GM19328 (cell line): ENCODE data around the gene SELENOK.

Experiments used
- ATAC-seq: cut with Tn5 transposase; IDR thresholded peaks from one replicate; pipeline ENCODE4 v1.9.1; 2021; ENCODE audit warnings: mild to moderate bottlenecking, moderate library complexity; ENCODE audit not compliant: unreplicated experiment

SELENOK gene

DNA sequence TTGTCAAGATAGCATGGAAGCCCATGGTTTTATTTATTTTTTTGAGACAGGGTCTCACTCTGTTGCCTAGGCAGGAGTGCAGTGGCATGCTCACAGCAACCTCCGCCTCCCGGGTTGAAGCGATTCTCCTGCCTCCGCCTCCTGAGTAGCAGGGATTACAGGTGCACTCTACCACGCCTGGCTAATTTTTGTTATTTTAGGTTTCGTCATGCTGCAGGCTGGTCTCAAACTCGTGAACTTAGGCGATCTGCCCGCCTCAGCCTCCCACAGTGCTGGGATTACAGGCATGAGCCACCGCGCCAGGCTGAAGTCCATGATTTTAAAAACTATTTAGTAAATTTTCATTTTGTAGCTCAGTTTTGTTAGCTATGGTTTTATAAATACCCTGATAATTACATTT, 7.0 kb downstream of the SELENOK start:
- no peak for ATAC-seq

DNA sequence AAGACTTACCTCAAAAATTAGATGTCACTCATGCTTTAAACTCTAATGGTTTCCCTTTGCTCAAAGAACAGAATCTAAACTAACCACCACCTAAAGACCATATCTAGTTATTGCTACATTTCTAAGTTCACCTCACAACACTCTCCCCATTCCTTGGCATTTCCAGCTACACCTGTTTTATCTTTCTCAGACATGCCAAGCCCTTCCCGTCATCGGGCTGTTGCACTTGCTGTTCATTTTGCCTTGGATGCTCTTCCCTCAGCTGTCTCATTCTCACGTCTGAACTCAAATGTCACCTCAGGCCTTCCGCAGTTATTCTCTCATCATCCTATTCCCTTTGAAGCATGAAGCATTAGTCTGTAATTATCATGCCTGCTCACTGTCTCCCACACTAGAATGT, 8.7 kb downstream of the SELENOK start:
- no peak for ATAC-seq

DNA sequence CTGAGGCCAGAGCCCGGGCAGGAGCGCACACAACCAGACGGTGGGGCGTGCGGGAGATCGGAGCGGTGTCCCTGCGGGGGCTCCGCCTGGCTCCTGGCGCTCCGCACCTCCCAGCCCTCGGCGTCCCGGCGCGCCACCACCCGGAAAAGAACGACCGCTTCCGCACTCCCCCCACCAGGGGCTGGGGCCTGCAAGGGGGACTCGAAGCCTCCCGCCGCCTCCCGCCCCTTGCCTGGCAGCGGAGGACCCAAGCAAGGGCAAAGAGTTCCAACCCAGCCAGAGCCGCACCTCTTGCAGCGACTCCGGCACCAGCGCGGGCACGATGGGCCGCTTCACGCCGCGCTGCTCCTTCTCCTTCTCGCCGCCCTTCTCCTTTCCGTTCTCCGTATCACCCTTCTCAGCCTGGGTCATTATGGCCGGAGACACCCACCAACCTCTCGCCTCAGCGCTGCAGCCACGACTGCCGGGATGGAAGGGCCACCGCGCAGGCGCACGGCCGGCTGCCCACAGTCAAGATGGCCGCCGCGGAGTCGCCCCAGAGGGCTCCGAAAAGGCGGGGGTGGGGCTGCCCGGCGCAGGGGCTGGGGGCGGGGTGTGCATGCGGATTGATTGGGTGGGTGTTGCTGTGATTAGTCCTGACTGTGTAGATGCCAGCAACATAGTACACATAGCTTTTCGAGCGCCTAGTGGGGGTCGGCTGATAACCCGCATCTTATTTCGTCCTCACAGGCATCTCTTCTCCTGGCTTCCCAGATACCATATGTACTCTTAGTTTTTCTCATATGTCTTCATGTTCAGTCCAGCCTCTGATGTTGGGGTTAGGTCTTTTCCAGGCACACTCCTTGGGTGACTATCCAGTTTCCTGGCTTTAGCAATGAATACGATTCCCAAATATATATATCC, 9.7 kb downstream of the SELENOK start, which contains the start of gene ACTR8:
TSS of gene ACTR8 (minus strand) at position 462 of the 903 bp plus-strand sequence. CDS start at position 411, 51 bp downstream.
- peak; percentile 90 for ATAC-seq

GRCh38 chr3:53880396-53881345, 11.0 kb downstream of the SELENOK start:
- ATAC-seq, result no peak

- no peak for ATAC-seq
Observed at GRCh38 chr3:53865732-53866499, 25.7 kb downstream of the SELENOK start.

DNA sequence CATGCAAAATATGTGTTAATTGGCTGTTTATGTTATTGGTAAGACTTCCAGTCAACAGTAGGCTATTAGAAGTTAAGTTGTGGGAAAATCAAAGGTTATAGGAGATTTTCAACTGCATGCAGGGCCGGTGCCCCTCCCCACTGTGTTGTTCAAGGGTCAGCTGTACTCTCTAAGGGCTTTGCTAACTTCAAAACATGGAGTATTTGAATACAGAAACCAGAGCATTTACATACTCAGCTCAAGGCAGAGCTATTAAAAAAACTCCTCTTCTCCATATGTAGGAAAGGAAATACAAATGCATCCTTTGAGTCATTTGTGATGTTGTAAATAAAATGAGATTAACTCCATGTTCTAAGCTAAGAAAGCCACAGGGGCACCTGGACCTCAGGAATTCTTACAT, 28.5 kb downstream of the SELENOK start:
- no peak for ATAC-seq

DNA sequence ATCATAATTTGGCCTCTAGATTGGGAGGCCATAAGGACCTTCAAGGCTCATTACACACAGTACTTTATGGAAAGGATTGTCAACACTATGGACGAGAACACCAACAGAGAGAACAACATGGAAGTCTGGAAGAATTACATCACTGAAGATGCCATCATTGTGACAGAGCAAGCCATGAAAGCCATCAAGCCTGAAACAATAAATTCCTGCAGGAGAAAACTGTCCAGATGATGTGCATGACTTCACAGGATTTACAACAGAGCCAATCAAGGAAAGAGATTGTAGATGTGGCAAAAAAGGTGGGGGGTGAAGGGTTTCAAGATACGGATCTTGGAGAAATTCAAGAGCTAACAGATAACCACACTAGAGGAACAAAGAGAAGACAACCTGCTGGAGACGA, 29.4 kb downstream of the SELENOK start:
- no peak for ATAC-seq

DNA sequence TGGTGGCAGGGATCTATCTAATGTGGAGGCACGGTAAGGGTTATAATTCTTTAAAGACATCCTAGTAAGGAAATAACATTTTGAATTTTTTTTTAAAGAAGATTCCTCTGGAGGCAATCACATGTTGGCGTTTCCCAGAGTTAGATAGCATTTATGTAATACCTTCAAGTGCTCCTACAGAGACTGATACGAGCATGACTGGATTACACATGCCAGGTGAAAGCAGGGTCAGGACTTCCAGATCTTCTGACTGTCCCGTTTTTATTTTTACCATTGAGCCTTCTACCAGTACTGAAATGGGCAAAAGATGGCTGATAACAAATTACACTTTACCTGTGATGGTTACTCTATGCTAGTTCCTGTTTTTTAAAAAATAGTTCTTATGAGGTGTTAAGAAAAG, 31.5 kb downstream of the SELENOK start:
- no peak for ATAC-seq

DNA sequence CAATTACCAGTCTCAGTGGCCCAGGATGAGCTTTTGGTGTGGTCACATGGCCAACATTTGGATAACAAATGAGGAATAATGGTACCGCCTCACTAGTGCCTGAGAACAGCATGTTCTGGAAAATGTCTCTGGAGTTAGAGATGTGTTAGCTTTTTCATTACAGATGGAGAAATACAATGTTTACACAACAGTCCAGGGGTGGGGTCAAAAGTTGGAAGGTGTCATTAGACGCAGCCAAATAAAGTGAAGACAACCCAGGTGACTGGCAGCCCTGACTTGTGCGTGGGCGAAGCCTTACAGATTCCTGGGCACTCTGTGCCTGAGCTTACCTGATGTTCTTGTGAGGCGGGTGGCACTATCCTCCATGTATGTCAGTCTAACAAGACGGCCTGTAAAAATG, 32.5 kb downstream of the SELENOK start:
- no peak for ATAC-seq

- no peak for ATAC-seq
Observed at GRCh38 chr3:53858096-53858741, 33.4 kb downstream of the SELENOK start.

DNA sequence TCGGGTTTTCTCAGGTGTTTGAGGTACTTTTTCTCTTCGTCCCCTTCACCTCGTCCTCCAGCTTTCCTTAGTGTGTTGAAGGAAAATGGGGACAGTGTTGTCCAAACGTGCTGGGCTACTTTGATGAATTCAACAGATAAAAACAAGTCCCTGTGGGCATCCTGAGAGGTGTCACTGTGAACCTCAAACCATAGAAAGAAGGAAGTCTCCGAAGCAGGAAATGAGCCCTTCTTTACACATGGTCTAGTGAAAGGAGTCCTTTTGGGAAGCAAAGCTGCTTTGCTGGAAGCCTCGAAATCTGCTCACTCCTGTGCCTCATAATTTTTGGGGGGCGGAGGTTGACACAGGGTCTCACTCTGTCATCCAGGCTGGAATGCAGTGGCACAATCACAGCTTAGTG, 34.7 kb downstream of the SELENOK start:
- ATAC-seq, result no peak

- no peak for ATAC-seq
Observed at GRCh38 chr3:53850895-53851294, 40.8 kb downstream of the SELENOK start.

DNA sequence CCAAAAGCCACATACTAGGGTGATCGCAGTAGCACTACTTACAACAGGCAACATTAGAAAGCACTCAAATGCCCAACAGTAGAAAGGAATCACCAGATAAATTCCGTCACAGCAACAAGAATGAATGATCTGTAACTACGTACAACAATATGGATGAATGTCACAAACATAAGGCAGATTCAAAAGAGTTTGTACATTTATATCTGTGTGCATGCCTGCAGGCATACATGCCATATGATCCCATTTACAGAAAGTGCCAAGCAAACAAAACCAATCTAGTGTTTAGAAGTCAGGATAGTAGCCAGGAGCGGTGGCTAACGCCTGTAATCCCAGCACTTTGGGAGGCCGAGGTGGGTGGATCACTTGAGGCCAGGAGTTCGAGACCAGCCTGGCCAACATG, 41.7 kb downstream of the SELENOK start:
- ATAC-seq, result no peak

DNA sequence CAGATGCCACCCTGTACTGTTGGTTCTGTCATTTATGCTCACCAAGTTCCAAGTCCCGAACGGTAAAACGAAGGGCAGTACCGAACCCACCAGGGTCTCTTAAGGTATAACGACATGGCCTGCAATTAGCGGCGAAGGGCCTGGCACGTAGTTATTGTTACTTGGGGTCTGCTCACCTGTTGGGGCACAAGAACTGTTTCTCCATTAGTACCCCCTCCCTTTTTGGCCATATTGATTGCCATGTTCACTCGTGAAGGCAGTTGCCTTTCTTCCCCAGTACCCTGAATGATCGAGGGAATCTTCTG, 44.9 kb downstream of the SELENOK start:
- no peak for ATAC-seq

- ATAC-seq, result peak; percentile 41
Observed at GRCh38 chr3:53846134-53846850, 45.4 kb downstream of the SELENOK start, which contains the start of the genes CHDH and IL17RB. CHDH (minus strand) TSS chr3:53846419; CDS start chr3:53824008, 22,411 bp downstream. IL17RB (plus strand) TSS chr3:53846568; CDS start chr3:53846589, 21 bp downstream.

DNA sequence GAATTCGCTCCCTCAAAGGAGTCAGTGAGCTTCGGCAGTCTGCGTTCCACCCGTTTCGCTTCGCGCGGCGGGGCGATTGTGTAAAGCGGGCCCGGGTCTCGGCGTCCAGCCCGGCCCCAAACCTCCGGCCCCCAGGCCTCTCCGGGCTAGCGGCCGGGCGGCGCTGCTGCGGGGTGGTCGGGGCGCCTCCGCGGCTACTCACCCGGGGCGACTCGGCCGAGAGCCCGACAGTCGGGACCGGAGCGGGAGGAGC, 45.9 kb downstream of the SELENOK start:
- ATAC-seq, result no peak

GRCh38 chr3:53845103-53845880, 46.4 kb downstream of the SELENOK start:
- ATAC-seq, result no peak

- ATAC-seq, result no peak
Observed at GRCh38 chr3:53844262-53845102, 47.2 kb downstream of the SELENOK start.
